HG02973 (cell line): Measurements from ENCODE around the gene TMEM239.
"Not testable (repeated sequence)": the region's sequence is repeated elsewhere in the genome, so short reads cannot be mapped to it uniquely, and the experiment has no call there.

Experiments
- ATAC-seq: cut with Tn5 transposase; IDR thresholded peaks from one replicate; pipeline ENCODE4 v1.9.1; 2021; ENCODE audit warnings: moderate library complexity; ENCODE audit not compliant: unreplicated experiment

The TMEM239 gene

GRCh38 chr20:2816030-2816582 lies at the start of gene TMEM239:
Gene TMEM239 (plus strand): TSS chr20:2816364. CDS start chr20:2816555, 191 bp downstream.
- no peak for ATAC-seq

- no peak for ATAC-seq
Observed at GRCh38 chr20:2767768-2768631, 48.2 kb upstream of the TMEM239 start.

DNA sequence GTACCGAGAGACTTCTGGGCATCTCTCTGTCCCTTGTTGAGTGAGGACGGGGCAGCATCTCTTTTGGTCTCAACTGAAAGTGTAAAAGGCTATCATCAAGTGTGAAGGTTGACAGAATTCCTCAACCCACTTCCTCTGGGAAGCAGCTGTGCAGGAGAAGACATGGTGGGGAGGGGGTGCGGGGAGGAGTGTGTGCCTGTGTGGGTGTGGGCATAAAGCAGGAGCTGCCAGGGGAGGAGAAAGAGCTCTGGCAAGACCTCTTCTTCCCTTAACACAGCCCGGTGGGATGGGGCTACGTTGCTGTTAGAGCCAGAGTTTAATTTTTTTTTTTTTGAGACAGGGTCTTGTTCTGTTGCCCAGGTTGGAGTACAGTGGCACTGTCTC lies 47.5 kb upstream of the TMEM239 start:
- ATAC-seq, result no peak

GRCh38 chr20:2770091-2770490 lies 46.1 kb upstream of the TMEM239 start:
- ATAC-seq, result not testable (repeated sequence)

DNA sequence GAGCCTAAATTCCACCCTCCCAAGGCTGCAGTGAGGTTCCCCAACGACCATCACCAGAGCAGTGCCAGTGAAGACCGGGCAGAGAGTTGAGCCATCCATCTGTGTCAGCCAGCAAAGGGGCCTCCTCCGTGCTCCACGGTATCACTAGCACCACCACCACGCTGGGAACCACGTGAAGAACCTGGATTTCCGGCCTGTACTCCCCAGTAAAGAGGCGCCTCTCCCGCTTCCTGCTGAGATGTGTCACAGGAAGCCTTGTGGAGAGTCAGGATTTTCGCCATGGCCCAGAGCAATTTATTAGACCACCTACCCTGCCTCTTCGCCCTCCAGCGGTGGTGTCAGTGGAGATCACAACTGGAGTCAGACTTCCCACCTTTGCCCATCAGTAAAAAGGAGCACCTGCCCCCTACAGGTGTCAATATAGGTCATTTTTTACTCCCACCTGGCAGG lies 44.5 kb upstream of the TMEM239 start:
- ATAC-seq, result no peak

GRCh38 chr20:2773812-2774211 lies 42.4 kb upstream of the TMEM239 start:
- ATAC-seq, result no peak

DNA sequence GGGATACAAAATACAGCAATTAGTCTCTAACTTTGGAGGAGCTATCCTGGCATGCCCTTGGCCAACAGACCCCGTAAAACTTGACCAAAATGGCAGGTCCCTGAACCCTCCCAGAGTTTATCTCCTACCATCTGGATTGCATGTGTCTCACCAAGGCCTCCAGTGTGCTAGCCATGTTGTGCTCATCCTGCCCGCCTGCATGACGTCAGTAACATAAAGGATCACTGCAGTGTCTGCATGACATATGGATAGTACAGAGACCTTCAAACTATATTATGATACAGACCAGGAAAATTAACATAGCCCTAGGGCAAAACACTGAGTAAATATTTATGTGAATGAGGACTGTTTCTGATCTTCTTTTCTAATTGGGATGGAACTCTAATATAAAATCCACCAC lies 41.0 kb upstream of the TMEM239 start:
- no peak for ATAC-seq

- no peak for ATAC-seq
Observed at GRCh38 chr20:2778602-2779321, 37.4 kb upstream of the TMEM239 start.

DNA sequence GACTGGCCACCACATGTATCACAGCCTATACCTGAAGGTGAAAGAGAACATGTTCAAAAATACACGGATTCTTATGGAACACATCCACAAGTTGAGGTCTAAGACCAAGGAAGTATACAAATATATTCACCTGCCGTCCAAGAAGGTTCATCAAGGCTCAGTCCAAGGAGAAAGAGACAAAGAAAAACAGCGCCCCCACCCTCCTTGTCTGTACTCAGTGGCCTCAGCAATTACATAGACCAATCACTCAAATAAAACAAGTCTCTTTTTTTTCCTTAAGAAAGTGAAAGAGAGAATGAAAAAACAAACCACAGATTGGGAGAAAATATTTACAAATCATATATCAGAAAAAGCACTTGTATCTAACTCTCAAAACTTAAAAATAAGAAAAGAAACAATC lies 35.2 kb upstream of the TMEM239 start:
- no peak for ATAC-seq

DNA sequence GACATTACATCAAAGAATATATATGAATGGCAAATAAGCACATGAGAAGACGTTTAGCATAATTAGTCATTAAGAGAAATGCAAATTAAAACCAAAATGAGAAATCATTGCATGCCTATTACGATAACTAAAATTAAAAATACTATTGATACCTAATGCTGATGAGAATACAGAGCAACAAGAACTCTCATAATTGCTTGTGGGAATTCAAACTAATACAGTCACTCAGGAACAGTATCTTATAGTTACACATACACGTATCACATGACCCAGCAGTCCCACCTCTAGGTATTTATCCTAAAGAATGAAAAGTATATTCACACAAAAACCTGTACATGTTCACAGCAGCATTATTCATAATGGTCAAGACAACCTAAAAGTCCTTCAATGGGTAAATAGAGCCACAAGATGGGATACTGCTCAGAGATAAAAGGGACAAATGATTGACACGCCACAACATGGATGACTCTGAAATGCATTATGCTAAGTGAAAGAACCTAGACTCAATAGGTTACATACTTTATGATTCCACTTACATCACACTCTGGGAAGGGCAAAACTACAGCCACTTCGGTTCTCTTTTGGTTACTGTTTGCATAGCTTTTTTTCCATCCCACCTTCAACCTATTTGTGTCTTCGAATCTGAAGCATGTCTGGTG lies 32.1 kb upstream of the TMEM239 start:
- no peak for ATAC-seq

DNA sequence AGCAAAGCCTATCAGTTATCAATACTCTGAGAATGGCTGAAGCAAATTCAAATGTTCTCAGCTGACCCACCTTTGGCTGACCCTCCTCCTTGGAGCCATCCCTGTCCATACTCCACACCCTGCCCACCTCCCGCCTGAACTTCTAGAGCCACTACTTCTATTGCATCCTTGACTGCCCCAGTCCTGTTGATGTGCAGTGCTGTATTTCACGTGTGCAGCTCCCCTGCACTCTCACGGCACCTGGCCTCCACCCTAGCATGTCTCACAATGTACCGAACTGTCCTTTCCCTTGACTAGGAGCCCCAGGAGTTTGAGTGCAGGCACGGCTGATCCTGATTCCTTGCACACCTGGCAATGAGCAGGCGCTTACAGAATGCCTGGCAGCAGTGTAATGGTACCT lies 22.7 kb upstream of the TMEM239 start:
- ATAC-seq, result no peak

GRCh38 chr20:2794202-2794748 lies 21.9 kb upstream of the TMEM239 start:
- no peak for ATAC-seq

DNA sequence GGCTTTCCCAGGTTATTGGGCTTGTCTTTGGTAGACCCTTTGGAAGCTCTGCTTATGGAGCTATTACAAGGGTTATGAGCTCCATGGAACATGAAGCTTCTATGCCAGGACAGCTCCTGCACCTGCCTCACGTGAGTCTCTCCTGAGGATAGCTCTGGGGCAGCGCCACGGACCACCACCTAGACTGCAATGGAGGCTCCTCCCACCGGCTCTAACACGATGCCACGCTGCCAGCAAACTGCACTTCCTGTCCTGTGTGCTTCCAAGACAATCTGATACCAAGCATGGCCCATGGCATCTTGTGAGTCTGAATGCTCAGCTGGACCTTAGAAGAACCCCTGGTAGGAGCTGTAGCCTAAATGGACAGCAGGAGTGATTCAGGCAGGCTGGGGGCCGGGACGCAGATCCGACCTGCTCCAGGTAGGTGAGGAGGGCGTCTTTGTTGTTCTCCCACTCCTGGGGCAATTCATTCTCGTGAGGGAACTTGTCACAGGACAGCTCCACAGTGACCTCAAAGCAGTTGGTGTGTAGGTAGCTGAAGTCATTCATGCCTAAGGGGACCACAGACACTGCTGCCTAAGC lies 21.2 kb upstream of the TMEM239 start:
- no peak for ATAC-seq

- ATAC-seq, result no peak
Observed at GRCh38 chr20:2795451-2795850, 20.7 kb upstream of the TMEM239 start.

DNA sequence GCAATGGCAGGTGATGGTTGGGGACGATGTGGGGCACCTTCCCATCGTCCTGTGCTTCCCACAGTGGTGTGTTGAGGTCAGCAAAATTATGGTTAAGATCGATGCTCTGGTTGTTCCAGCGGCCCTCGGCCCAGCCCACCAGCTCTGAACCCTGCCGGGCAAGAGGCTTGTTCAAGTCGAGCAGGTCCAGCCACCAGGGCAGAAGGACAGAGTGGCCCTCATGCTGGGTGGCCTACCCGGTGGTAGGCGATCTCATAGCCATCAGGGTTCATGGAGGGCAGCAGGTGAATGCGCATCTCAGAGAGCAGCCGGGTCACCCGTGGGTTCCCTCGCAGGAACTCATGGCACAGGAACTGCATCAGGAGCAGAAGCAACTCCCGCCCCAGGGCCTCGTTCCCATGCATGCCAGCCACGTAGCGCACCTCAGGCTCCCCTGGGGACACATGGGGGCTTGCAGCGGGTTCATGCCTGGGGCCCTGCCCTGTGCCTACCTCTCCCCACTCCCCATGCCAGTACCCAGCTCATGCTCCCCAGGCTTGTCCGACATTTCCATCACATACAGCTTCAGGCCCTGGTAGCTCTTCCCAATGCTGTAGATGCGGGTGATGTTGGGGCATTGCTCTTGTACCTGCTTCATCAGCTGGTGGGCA lies 20.0 kb upstream of the TMEM239 start:
- no peak for ATAC-seq

DNA sequence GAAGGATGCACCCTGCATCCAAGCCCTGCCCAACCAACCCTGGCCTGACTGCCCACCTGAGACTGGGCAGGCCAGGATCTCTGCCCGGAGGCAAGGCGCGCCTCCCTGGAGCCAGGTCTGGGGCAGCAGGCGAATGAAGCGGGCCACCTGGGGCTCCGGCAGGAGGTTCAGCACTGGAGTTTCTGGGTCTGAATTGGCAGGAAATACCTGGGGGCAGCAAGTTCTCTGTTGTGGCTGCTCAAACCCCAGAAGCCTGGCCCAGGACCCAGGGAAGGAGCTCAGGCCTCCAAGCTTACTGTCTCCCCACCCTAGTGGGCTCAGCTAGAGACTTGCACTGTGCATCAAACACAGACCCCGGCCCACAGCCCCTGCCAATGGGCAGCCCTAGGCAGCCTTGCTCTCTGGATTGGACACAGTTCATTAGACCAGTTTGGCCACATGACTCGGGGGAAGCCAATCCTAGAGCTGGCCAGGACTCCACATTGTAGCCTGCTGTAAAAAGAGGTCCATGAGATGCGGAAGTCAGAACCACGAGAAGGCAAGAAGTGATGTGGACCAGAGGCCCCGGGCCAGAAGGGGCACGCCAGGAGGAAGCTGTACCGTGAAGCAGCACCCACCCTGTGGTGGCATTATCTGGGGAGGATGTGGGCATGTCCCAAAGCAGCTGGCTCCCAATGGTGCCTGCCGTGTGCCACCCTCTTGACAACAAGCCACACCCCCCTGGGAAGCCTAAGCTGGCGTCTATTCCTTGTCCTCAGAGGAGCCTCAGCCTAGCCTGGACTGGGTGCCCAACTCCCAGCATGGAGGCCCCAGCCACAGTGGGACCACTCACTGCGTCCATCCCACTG lies 18.8 kb upstream of the TMEM239 start:
- ATAC-seq, result no peak

DNA sequence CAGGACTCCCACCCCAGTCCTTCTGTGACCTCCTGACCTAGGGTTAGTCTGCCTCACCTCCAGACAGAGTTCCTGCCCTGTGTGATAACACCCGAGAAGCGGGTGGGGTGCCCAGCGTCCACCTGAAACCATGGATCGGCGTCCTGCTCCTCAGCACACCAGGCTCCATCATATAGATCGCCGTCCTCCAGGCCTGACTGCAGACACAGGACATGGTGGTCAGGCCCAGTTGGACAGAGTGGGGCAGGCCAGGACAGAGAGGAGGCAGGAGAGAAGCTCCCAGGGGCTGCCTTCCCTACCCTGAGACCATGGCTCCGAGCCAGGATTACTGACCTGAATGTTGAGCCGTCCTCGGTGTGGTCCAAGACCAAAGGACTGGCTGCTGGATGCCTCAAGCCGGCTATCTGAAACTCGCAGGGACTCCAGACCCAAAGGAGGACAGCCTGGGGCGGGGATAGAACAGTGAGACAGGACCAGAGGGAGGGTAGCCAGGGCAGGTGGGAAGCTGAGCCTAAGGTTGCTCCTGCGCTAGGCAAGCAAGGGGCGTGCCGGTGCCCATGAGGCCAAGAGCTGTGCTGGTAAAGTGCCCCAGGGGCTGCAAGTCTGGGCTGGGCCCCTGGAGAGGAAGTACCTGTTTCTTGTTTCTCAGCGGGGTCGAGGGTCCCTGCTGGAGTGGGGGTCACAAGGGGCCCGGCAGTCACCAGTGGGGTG lies 17.9 kb upstream of the TMEM239 start:
- no peak for ATAC-seq

- no peak for ATAC-seq
Observed at GRCh38 chr20:2798814-2799213, 17.4 kb upstream of the TMEM239 start.

DNA sequence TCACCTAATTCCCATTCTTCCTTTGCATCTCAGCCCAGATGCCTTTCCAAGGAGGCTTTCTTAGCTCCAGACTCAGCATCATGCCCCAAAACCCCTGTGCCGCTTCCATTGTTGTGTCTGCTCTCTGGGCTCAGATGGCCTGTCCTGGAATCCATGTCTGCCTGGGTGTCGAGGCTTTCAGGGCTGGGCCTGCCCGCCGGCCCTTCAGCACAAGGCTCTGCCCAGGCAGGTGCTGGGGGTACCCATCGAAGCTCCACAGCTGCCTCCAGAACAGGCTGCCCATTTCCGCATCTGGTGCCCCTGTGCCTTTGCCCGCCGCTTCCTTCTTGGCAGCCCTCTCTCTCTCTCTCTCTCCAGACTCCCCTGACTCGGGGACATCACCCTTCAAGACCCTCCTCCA lies 16.9 kb upstream of the TMEM239 start:
- ATAC-seq, result no peak
